Measurements from ENCODE around the gene FOXS1. TPM values are rescaled to one million over a fixed set of nuclear protein-coding genes. Genes with fewer than 3 reads are reported as not detected.

Gene FOXS1
- total and polyA plus RNA-seq, 4 donors: 1.4 to 3.2 (median 2.5) TPM

DNA sequence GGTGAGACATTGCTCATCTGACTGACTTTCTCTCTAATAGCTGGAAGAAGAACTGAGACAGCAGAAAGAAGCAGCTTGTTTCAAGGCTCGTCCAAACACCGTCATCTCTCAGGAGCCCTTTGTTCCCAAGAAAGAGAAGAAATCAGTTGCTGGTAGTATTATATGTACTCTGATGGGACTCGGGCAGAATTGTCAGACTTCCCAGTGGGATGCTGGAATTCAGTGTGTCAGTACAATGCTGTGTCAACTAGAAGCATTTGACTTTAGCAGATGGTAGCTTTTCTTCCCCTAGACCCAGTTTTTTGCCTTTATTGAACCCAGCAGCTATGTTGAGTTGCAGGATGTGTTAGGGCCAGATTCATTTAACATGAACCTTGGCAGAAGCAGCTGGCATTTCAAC, 48.0 kb downstream of the FOXS1 start:
- Histone ChIP-seq H3K9ac (ENCODE audit: insufficient read depth in 1 of 2, low read length in 2 of 2) (no peak overlapping the region), H3K4me1 (ENCODE audit: control insufficient read depth in 5 of 5, insufficient read depth in 5 of 5, low read length in 5 of 5) (no peaks in the 10 kb centered on the region), H3K4me3 (no peak overlapping the region), H3K9me3 (ENCODE audit: control insufficient read depth in 4 of 4, insufficient read depth in 3 of 4, low read length in 3 of 4) (no peaks in the 10 kb centered on the region), H3K36me3 (ENCODE audit: control insufficient read depth in 4 of 4, insufficient read depth in 4 of 4, low read length in 4 of 4) (peaks cover 0 to 32% (median 14%) of the 10 kb centered on the region in 4 donors), H3K27me3 (ENCODE audit: control insufficient read depth in 3 of 3, insufficient read depth in 3 of 3, low read length in 2 of 3) (no peaks in the 10 kb centered on the region), H3K27ac (ENCODE audit: low read depth in 1 of 2, low read length in 1 of 2) (no peak overlapping the region)
- WGBS, 2 donors: 93 to 96% methylated on average over 3 of the region's 3 CpGs
- TF ChIP-seq, protein P1, sequence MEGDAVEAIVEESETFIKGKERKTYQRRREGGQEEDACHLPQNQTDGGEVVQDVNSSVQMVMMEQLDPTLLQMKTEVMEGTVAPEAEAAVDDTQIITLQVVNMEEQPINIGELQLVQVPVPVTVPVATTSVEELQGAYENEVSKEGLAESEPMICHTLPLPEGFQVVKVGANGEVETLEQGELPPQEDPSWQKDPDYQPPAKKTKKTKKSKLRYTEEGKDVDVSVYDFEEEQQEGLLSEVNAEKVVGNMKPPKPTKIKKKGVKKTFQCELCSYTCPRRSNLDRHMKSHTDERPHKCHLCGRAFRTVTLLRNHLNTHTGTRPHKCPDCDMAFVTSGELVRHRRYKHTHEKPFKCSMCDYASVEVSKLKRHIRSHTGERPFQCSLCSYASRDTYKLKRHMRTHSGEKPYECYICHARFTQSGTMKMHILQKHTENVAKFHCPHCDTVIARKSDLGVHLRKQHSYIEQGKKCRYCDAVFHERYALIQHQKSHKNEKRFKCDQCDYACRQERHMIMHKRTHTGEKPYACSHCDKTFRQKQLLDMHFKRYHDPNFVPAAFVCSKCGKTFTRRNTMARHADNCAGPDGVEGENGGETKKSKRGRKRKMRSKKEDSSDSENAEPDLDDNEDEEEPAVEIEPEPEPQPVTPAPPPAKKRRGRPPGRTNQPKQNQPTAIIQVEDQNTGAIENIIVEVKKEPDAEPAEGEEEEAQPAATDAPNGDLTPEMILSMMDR (IDR thresholded peaks at IDR 0.05; ENCODE audit: control extremely low read depth, extremely low read depth): no peak
- ATAC-seq (ENCODE audit: insufficient read depth, low FRiP score) (no peak), DNase-seq (no peak)

Small RNA genes within 50 kb of the gene (small RNA-seq; reads per million reads assigned to genes)
- not detected for gene AL160175.1 (ENCODE audit: low replicate concordance)

Other genes with a start within 250 kb of the FOXS1 start
- gene ID1, start 240.3 kb downstream of the FOXS1 start, total RNA-seq: 100 to 1,000 TPM; 251 to 389 TPM
- gene ID1, start 240.3 kb downstream of the FOXS1 start, polyA plus RNA-seq: 100 to 1,000 TPM; 299 to 824 TPM
- gene COX4I2, start 207.7 kb downstream of the FOXS1 start, total RNA-seq: 10 to 100 TPM; 14.4 to 18.8 TPM
- gene COX4I2, start 207.7 kb downstream of the FOXS1 start, polyA plus RNA-seq: 10 to 100 TPM; 21.0 to 51.8 TPM
- 100 to 1,000 TPM; 113 to 150 TPM for gene BCL2L1, start 122.7 kb downstream of the FOXS1 start, total RNA-seq
- gene BCL2L1, start 122.7 kb downstream of the FOXS1 start, polyA plus RNA-seq: 100 to 1,000 TPM; 107 to 120 TPM
- gene TPX2, start 106.3 kb downstream of the FOXS1 start, total RNA-seq: 1 to 10 TPM; 1.6 to 6.5 TPM
- gene TPX2, start 106.3 kb downstream of the FOXS1 start, polyA plus RNA-seq: 1 to 10 TPM; 2.0 to 2.1 TPM
- gene MYLK2, start 26.2 kb downstream of the FOXS1 start, total RNA-seq: under 1 TPM in 1 of 2 donors, not detected in 1; 0.28 TPM
- under 1 TPM; 0.06 to 0.26 TPM for gene MYLK2, start 26.2 kb downstream of the FOXS1 start, polyA plus RNA-seq
- gene DUSP15, start 24.9 kb upstream of the FOXS1 start, total RNA-seq: 1 to 10 TPM; 4.1 to 4.7 TPM
- gene DUSP15, start 24.9 kb upstream of the FOXS1 start, polyA plus RNA-seq: 1 to 10 TPM; 1.6 to 1.7 TPM
- gene TTLL9, start 25.0 kb upstream of the FOXS1 start, total RNA-seq: 1 to 10 TPM; 7.1 to 8.9 TPM
- 1 to 10 TPM; 1.9 to 2.5 TPM for gene TTLL9, start 25.0 kb upstream of the FOXS1 start, polyA plus RNA-seq
- gene PDRG1, start 106.4 kb upstream of the FOXS1 start, total RNA-seq: 10 to 100 TPM in 1 of 2 donors, 1 to 10 TPM in 1; 6.3 to 10.7 TPM
- 10 to 100 TPM; 12.3 to 13.0 TPM for gene PDRG1, start 106.4 kb upstream of the FOXS1 start, polyA plus RNA-seq
- gene XKR7, start 122.5 kb upstream of the FOXS1 start, total RNA-seq: under 1 TPM; 0.03 to 0.12 TPM
- under 1 TPM; 0.02 to 0.08 TPM for gene XKR7, start 122.5 kb upstream of the FOXS1 start, polyA plus RNA-seq
- 10 to 100 TPM; 12.5 to 12.8 TPM for gene CCM2L, start 164.8 kb upstream of the FOXS1 start, total RNA-seq
- gene CCM2L, start 164.8 kb upstream of the FOXS1 start, polyA plus RNA-seq: 10 to 100 TPM in 1 of 2 donors, 1 to 10 TPM in 1; 6.6 to 10.8 TPM
- 10 to 100 TPM; 28.1 to 94.3 TPM for gene HCK, start 206.6 kb upstream of the FOXS1 start, total RNA-seq
- 100 to 1,000 TPM in 1 of 2 donors, 10 to 100 TPM in 1; 18.5 to 304 TPM for gene HCK, start 206.6 kb upstream of the FOXS1 start, polyA plus RNA-seq

Measured in lung (tissue), 13 donors.